GM11168 (cell line): ENCODE results near the gene MPP3.
"Not testable (repeated sequence)": the region's sequence is repeated elsewhere in the genome, so short reads cannot be mapped to it uniquely, and the experiment has no call there.

Experiments
- in situ Hi-C: fragments of 300-500 bp; cut with MboI; formaldehyde crosslinking; loops from one replicate; pipeline ENCODE4 v1.12.0; 2022; ENCODE audit warnings: low sequenced_read_pairs; ENCODE audit not compliant: unreplicated experiment

MPP3 gene

DNA sequence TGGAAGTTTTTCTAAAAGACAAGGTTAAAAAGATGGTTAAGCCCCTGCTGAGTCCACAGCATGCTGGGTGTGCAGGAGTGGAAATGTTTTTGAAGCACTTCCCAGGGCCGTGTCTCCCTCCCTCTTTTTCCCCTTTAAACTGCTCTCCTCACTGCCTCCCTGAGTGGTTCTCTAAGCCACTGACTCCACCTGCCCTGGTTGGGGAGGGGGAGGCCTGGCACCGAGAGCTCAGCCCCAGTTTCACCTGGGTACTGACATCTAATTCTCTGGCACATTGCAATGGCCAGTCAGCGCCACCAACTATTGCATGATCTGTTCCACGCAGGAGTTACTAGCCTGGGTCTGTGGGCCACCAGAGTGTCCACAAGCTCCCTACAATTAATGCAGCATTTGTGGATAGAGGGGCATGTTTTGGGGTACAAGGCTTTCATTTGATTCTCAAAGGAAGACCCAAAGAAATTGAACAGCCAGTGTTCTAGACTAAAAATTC, 22.7 kb downstream of the MPP3 start:
- in situ Hi-C loops, result no loop called here

DNA sequence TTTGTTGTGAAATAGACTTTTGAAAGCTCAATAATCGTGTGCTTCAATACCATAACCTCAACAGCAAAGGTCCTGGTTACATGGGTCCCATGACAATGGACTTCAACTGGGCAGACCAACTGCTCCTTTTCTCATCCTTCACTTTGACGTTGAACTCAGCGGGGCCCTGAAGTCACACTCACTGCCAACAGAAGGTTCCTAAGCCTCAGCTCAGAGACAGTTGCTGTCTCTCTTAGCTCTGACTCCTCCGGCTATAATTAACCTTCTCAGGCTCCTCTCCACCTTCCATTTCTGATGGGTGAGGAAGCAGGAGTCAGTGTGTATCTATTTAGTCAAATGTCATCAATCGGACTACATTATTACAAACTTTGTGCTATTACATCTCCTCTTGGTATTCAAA, 23.8 kb downstream of the MPP3 start:
- in situ Hi-C loops, result no loop called here

DNA sequence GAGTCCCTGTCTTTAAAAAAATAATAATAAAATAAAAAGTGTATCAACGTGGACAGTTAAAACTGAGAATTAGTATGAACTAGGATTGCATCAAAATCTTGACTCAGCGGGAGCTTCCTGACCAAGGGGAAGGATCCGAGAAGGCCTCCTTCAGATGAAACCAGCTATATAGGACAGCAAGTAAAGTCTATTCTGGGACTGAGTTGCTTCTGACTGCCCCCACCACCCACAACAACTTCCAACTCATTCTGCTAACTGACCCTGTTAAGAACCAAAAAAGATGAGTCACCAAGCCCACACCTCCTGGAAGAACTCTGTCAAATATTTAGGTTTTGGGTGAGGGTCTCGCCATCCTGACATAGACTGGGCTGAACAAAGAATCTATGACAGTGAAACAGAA, 24.9 kb downstream of the MPP3 start:
- in situ Hi-C loops, result no loop called here

DNA sequence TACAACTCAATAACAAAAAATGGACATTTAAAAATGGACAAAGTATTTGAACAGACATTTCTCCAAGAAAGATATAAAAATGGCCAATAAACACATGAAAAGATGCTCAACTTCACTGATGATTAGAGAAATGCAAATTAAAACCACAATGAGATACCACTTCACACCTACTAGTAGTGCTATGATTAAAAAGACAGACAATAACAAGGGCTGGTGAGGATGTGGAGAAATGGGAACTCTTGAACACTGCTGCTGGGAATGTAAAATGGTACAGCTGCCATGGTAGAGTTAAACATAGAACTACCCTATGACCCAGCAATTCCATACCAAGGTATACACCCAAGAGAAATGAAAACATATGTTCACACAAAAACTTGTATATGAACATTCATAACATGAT, 27.8 kb downstream of the MPP3 start:
- in situ Hi-C loops, result no loop called here

DNA sequence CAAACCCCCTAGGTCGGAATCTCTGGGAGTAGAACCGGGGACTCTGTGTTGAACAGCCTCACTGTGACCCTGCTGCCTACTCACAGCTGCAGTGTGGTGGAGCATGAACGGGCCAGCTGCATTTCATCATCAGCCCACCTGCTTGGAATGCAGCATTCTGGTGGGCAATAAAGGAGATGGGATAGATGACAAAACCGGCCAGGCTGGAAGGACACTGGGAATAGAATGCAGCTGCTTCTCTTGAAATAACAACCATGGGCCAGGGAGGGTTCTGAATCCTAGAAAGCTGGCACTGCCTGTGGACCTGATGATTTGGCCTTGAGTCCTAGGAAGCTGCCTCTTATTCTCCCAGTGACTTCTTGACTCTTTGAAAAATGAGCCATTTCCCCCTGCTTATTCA, 29.2 kb downstream of the MPP3 start:
- in situ Hi-C loops, result no loop called here

DNA sequence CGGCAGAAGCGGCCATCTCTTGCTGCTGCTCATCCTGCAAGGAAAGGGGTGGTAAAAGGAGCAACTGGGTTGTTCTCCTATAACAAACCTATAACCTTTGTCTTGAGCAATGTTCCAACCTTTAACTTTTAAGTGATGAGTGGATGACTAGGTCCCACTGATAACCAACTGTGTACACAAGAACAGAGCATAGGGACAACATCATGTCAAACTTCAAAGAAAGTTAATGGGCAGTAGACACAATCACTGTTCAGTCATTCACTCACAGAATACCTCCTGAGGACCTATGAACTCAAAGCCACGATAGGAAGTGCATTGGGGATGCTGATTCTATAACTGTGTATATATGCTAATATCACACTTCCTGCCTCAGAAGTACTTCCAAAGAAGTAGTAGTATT, 31.1 kb downstream of the MPP3 start:
- in situ Hi-C loops, result no loop called here

DNA sequence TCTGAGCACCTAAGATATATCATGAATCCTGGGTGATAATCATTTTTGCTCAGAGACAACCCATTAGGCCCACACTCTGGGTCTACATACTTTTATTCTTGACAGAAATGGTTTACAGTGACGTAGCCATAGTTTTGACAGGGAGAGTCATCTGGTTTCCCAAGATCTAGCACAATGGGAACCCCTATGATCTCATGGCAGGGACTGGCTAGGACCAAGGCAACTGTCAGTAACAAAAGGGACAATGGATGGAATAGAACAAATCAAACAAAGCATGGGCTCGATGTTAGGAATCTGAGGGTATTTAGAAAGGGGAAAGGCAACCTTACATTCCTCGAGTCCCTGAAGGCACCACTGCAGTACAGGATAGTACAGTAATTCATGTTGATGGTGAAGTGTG, 32.2 kb downstream of the MPP3 start:
- in situ Hi-C loops, result no loop called here

DNA sequence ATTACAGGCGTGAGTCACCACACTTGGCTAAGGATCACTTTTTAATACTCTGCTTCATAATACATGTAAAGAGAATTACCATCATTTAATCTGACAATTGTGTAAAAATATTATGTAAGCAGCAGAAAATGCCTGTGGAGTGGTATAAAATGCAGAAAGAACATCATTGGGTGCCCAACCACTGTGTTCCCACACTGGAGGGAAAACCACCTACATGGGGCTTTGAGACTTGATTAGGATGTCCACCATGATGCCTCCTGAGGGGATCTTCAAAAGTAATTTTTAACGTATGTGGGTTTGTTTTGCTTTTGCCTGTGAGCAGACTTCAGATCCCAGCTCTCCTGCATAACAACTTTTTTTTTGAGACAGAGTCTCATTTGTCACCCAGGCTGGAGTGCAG, 33.9 kb downstream of the MPP3 start:
- in situ Hi-C loops, result no loop called here

DNA sequence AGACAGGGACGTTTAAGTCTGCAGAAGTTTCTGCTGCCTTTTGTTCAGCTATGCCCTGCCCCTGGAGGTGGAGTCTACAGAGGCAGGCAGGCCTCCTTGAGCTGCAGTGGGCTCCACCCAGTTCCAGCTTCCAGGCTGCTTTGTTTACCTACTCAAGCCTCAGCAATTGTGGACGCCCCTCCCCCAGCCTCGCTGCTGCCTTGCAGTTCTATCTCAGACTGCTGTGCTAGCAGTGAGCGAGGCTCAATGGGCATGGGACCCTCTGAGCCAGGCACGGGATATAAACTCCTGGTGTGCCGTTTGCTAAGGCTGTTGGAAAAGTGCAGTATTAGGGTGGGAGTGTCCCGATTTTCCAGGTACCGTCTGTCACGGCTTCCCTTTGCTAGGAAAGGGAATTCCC, 34.9 kb downstream of the MPP3 start:
- in situ Hi-C loops, result not testable (repeated sequence)

DNA sequence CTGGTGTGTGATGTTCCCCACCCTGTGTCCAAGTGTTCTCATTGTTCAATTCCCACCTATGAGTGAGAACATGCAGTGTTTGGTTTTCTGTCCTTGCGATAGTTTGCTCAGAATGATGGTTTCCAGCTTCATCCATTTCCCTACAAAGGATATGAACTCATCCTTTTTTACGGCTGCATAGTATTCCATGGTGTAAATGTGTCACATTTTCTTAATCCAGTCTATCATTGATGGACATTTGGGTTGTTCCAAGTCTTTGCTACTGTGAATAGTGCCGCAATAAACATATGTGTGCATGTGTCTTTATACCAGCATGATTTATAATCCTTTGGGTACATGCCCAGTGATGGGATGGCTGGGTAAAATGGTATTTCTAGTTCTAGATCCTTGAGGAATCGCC, 40.3 kb downstream of the MPP3 start:
- in situ Hi-C loops, result not testable (repeated sequence)

DNA sequence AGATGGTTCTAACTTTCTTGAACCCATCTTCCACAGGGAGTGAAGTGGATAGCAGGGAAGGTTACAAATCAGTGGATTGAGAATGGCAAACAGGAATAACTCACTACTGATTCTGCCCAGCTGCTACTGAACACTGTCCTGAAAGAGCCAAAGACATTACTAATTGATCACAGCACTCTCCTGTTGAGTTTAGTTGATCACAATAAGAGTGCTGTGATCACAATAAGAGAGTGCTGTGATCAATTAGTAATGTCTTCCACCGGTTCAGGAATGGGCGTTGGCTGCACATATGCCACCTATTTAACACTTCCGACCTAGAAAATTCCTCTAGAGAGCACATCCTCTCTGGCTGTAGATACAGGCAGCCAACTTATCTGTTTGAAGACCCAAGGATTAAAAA, 41.4 kb downstream of the MPP3 start:
- in situ Hi-C loops, result no loop called here

DNA sequence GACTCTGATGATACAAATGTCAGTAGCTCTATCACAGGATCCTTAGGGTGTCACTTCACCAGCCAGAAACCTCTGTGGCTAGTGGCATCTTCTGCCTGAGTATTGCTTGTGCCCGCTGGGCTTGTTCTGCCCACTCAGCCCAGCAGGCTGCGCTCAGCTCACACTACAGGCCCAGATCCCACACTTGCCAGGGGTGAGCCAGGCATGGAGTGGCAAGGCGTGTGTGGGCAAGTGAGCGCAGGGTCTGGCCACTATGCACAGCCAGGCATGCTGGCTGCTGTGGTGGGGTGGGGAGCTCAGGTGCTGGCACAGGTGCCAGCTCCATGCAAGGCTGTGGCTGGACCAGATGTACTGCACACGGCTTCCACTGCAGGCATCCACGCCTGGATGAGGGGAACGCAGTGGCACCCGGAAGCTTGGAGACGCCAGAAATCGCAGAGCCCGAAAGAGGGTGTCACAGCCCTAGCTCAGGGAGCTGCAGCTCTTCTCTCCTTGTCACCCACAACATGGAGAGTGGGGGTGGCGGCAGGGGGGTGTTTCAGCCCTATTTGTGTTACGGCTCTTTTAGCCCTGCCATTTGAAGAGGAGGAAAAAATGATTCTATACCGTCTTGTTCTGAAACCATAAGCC, 42.5 kb downstream of the MPP3 start:
- in situ Hi-C loops, result no loop called here

DNA sequence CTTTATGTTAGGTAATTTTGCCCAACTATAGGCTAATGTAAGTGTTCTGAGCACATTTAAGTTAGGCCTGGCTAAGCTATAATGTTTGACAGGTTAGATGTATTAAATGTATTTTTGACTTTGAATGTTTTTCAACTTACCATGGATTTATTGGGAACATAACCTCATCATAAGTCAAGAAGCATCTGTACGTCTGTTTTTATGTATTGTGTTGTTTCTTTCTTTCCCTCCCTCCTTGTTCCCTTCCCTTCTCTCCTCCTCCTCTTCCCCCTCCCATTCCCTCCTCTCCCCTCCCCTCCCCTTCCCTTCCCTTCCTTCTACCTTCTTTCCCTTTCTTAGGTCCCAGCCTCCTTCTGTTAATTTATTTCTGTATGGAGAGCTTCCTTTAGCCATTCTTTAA, 43.5 kb downstream of the MPP3 start:
- in situ Hi-C loops, result no loop called here

DNA sequence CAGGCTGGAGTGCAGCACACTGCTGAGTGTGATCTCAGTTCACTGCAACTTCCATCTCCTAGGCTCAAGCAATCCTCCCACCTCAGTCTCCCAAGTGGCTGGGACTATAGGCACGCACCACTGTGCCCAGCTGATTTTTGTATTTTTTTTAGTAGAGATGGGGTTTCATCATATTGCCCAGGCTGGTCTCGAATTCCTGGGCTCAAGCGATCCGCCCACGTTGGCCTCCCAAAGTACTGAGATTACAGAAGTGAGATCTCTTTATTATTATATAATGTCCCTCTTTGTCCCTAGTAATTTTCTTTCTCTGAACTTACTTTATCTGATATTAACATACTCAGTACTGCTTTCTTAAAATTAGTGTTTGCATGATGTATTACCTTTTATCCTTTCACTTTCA, 44.4 kb downstream of the MPP3 start:
- in situ Hi-C loops, result no loop called here

DNA sequence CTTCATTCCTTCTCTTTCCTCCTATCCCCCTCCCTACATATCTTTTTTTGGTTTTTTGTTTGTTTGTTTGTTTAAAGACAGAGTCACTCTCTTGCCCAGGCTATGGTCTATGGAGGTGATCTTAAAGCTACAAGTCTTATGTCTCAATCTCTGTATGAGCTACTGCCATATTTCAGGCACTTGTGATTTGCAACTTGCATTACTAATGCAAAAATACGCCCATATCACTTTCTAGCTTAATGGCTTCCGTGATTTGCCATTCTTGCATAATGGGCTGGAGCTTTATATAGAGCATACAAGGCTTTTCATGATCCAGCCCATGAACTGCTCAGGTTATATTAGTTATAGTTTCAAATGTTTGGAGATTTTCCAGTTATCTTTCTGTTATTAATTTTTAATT, 45.2 kb downstream of the MPP3 start:
- in situ Hi-C loops, result no loop called here

DNA sequence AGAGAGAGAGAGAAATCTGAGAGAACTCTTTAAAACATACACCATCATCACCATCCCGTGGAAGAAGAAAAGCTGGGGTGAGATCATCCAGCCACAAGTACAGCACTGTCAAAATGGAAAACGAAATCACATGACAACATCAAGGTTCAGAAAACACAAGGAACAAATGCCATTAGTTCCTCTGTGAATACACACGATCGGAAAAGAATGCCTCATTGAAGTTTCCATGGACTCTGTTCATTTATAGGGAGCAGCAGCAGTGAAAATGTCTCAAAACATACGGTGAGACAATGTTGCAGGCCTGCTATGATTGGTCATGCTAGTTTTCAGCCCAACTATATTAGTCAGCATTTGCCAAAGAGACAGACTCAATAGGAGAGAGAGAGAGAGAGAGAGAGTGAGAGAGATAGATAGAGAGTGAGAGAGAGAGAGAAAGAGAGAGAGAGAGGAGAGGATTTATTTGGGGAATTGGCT, 48.3 kb downstream of the MPP3 start:
- in situ Hi-C loops, result no loop called here

DNA sequence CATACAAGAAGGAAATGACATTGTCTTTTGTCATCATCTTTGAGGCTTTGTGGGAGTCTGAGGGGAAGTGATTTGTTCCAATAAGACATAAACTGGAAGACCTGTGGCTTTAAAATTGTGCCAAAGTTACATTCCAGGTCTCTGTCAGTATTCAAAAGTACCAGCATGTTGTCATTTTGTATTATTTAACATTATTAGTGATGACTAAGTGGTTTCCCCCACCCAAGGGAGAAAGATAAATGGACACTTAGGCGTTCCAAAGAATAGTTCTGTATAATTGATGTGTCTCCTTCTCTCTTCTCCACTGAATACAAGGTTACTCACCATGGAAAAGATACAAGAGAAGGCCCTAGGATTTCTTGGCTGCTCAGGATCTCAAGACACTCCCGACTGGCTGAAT, 48.9 kb downstream of the MPP3 start:
- in situ Hi-C loops, result no loop called here

DNA sequence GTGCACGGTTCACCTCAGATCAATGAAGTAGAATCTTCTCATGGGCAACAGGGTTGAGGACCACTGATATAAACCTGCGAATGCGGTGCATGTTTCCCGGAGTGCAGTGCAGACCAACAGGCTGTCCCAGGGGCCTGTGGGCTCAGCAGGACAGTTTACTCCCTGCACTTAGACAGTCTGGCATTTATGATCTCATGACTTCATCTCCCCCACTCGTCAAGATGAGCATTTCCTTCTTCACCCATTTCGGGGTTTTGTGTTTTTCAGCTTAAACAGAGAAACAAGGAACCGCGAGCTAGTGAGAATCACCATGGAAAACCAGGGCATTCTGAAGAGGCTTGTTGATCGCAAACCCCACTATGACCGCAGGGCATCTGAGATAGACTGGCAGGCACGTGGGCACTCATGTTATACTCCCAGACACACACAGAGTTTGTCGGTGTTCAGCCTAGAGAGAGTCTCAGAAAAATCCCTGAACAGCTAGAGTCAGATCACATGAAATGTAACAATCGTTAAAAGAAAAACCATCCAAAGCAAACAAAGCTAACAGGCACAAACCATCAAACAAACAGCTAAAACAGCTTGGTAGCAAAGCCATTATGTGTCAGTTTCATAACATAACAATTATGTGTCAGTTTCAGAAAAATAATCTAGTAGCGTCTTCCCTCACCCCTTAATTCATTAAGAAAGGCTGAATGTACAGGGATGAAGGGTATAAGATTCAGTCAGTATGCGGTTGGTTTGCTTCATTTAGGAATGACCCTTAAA, 49.8 kb downstream of the MPP3 start:
- in situ Hi-C loops, result no loop called here

DNA sequence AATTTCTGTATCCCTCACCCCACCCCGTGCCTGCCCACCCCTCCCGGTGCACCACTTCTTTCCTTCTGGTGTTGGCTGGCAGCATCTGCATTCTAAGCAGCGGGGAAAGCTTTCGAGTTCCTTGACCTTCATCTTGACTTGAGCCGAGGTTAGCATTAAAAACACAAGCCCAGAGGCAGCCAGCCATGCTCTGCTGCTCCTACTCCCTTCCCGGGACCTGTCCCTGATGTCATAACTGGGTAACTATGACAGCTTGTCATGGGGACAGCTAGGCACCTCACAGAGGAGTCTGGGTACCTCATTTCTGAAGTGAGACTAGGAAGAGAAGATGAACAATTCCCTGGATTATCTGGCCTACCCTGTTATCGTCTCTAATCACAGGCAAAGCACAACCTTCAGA, 52.8 kb downstream of the MPP3 start, which contains the start of gene CFAP97D1:
Gene CFAP97D1, plus strand, starts transcription at position 301 of the 400 bp plus-strand sequence. Its CDS starts 28 bp downstream, at position 329.
- in situ Hi-C loops, result no loop called here

DNA sequence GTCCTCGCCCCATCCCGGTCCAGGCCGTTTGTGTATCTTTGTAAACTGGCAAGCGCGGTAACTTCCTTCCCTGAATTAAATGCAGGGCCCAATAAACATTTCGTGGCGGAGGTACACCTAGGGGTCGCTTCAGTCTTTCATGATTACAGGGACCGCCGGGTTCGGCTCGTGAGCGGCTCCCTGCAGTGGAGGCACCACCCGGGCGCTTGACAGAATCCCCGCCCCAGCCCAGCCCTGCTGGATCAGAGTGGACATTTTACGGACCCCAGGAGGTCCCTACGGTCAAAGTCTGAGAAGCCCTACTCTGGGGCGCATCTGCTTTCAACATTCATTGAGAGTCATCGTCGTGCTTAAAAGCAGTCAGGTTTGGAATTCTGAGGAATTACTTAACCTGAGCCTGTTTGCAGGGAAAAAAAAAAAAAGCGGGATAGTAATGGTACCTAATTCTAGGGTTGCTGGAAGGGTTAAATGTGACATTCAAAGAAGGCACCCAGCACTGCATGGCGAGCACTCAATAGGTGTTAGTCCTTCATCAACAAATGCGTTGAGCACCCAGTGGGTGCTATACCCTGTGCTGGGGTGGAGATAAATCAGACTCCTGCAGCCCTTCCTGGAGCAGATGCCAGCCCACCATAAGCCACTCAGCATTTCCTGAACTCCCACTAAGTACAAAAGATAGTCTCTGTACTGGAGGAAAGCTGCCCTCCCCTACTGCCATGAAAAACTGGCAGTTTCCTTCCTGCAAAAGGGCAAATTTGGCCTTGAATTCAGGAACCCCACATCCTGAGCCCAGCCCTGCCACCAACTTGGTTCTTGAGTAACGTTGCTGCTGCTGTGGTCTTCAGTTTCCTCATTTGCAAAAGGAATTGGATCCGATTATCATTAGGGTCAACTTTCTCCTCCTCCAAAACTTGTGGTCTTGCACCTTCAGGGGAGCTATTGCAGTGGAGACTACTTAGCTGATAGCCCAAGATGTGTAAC, 53.5 kb downstream of the MPP3 start:
- in situ Hi-C loops, result no loop called here
